Measurements from ENCODE around the gene EBP. TPM values are rescaled to one million over a fixed set of nuclear protein-coding genes. Genes with fewer than 3 reads are reported as not detected.
A peak's percentile ranks its signal among the peaks of the same experiment; 100 is the strongest.

EBP gene
- total RNA-seq, 2 donors from 2014 or later, result 49.3 to 73.7 TPM

DNA sequence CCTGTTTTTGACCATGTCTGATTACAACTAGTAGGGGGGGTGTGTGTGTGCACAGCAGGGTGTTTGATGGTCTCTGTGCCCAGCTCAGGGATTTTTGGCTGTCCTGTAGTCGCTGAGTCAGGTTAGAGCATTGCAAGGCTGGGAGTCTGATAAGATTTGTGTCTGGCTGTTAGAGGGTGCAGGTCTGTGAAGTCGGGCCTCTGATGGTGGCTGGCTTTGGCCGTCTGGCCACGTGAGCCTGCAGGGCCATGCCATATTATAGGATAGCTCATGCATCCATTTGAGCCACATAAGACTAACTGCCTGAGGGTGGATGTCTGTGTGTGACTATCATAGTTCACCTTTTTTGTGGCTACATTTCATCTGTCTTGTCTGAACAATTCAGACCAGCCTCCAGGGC, 7.9 kb upstream of the EBP start:
- H3K4me3 ChIP-seq, result no peak overlapping the region
- no peak for DNase-seq (ENCODE audit: low spot score)
- H3K27me3 ChIP-seq, result no peaks in the 10 kb centered on the region
- H3K27ac ChIP-seq, result no peak overlapping the region
- H3K36me3 ChIP-seq, result no peaks in the 10 kb centered on the region
- TF ChIP-seq, protein P1, sequence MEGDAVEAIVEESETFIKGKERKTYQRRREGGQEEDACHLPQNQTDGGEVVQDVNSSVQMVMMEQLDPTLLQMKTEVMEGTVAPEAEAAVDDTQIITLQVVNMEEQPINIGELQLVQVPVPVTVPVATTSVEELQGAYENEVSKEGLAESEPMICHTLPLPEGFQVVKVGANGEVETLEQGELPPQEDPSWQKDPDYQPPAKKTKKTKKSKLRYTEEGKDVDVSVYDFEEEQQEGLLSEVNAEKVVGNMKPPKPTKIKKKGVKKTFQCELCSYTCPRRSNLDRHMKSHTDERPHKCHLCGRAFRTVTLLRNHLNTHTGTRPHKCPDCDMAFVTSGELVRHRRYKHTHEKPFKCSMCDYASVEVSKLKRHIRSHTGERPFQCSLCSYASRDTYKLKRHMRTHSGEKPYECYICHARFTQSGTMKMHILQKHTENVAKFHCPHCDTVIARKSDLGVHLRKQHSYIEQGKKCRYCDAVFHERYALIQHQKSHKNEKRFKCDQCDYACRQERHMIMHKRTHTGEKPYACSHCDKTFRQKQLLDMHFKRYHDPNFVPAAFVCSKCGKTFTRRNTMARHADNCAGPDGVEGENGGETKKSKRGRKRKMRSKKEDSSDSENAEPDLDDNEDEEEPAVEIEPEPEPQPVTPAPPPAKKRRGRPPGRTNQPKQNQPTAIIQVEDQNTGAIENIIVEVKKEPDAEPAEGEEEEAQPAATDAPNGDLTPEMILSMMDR (IDR thresholded peaks at IDR 0.05), result no peak
- H3K4me1 ChIP-seq, result peaks cover 0 to 4% of the 10 kb centered on the region in 2 donors
- no peaks in the 10 kb centered on the region for H3K9me3 ChIP-seq

DNA sequence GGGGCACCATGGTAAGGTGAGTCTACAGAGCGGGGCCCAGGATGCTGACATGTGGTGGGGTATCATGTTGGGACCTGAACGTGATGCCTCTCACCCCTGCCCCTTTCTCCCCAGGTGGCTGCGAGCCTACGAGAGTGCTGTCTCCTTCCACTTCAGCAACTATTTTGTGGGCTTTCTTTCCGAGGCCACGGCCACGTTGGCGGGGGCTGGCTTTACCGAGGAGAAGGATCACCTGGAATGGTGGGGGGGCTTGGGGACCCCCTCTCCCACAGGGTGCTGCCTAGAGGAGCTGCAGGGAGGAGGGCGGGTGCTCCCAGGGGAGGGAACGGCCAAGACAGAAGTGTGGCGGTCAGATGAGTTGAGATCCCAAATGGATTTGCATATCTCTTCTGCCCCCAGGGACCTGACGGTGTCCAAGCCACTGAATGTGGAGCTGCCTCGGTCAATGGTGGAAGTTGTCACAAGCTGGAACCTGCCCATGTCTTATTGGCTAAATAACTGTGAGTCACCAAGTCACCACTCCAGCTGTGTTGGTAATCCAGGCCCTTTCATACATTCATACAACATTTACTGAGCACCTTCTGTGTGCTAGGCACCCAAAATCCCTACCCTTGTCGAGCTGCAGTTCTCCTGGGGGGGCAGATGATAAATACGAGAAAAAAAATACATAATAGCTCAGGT, 7.3 kb upstream of the EBP start:
- Histone ChIP-seq H3K4me3 (no peak overlapping the region), H3K9me3 (no peaks in the 10 kb centered on the region), H3K4me1 (peaks cover 0 to 4% of the 10 kb centered on the region in 2 donors), H3K27ac (no peak overlapping the region), H3K36me3 (no peaks in the 10 kb centered on the region), H3K27me3 (no peaks in the 10 kb centered on the region)
- TF ChIP-seq, protein P1 (IDR thresholded peaks at IDR 0.05), result no peak
- DNase-seq (ENCODE audit: low spot score), result no peak

DNA sequence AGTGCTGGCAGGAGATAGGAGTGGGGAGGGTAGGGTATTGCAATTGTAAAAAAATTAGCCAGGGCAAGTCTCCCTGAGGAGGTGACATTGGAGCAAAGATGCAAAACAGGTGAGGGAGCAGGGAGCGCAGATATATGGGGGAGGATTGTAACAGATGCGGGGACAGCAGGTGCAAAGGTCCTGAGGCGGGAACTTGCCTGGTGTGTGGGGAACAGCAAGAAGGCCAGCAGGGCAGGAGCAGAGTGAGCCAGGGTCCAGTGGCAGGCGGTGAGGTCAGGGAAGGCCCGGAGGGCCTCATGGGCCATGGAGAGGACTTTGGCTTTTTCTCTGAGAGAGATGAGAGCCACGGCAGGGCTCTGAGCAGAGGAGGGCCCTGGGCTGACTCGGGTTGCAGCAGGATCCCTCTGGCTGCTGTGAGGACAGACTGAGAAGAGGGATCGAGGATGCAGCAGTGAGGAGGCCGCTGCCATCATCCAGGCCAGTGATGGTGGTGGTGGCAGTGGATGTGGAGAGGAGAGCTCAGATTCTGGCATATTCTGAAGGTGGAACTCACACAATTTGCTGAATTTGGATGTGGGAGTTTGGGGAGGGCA, 6.6 kb upstream of the EBP start:
- H3K27me3 ChIP-seq, result no peaks in the 10 kb centered on the region
- TF ChIP-seq, protein P1 (IDR thresholded peaks at IDR 0.05), result no peak
- no peaks in the 10 kb centered on the region for H3K4me1 ChIP-seq
- no peaks in the 10 kb centered on the region for H3K36me3 ChIP-seq
- peak overlapping the region in 1 of 2 donors; percentile 73 for H3K27ac ChIP-seq
- no peak for DNase-seq (ENCODE audit: low spot score)
- no peaks in the 10 kb centered on the region for H3K9me3 ChIP-seq
- no peak overlapping the region for H3K4me3 ChIP-seq

DNA sequence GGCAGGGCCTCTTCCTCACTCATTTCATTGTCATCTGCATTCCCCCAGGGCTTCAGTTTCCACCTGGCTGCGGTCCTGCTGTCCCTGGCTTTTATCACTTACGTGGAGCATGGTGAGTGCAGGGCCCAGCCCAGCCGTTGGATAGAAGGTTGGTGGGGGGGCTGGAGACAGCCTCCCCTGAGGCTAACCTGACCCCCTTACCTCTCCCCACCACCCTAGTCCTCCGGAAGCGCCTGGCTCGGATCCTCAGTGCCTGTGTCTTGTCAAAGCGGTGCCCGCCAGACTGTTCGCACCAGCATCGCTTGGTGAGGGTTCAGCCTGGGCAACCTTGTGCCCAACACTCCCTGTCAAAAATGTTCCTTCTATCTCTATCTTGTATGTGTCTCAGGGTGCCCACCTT, 5.8 kb upstream of the EBP start:
- TF ChIP-seq, protein P1 (IDR thresholded peaks at IDR 0.05), result no peak
- H3K36me3 ChIP-seq, result no peaks in the 10 kb centered on the region
- no peak for DNase-seq (ENCODE audit: low spot score)

DNA sequence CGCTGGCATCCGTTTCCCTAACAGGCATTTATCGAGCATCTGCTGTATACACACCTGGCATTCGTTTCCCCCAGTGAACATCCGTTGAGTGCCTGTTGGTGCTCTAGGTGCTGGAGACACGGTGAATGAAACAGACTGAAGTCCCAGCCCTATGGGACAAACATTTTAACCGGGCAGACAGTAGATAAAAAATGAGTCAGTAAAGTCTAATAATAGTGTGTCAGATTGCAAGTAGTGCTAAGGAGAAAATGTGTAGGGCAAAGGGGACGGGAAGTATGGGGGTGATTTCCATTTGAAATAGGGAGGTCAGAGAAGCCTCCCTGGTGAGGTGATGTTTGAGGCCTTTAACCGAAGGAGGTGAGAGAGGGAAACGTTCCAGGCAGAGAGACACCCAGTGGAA, 5.3 kb upstream of the EBP start:
- Histone ChIP-seq H3K4me3 (no peak overlapping the region), H3K4me1 (no peaks in the 10 kb centered on the region), H3K27ac (peak overlapping the region; percentile 22 to 73), H3K9me3 (no peaks in the 10 kb centered on the region), H3K36me3 (no peaks in the 10 kb centered on the region), H3K27me3 (no peaks in the 10 kb centered on the region)
- TF ChIP-seq, protein P1 (IDR thresholded peaks at IDR 0.05), result no peak
- DNase-seq (ENCODE audit: low spot score), result no peak

More for the DNA sequence above, 5.8 kb upstream of the EBP start:
- peak overlapping the region; percentile 22 to 73 for H3K27ac ChIP-seq
- H3K4me3 ChIP-seq, result no peak overlapping the region
- H3K4me1 ChIP-seq, result no peaks in the 10 kb centered on the region
- H3K27me3 ChIP-seq, result no peaks in the 10 kb centered on the region
- H3K9me3 ChIP-seq, result no peaks in the 10 kb centered on the region
